ENCODE measurements around the gene SYF2.

DNA sequence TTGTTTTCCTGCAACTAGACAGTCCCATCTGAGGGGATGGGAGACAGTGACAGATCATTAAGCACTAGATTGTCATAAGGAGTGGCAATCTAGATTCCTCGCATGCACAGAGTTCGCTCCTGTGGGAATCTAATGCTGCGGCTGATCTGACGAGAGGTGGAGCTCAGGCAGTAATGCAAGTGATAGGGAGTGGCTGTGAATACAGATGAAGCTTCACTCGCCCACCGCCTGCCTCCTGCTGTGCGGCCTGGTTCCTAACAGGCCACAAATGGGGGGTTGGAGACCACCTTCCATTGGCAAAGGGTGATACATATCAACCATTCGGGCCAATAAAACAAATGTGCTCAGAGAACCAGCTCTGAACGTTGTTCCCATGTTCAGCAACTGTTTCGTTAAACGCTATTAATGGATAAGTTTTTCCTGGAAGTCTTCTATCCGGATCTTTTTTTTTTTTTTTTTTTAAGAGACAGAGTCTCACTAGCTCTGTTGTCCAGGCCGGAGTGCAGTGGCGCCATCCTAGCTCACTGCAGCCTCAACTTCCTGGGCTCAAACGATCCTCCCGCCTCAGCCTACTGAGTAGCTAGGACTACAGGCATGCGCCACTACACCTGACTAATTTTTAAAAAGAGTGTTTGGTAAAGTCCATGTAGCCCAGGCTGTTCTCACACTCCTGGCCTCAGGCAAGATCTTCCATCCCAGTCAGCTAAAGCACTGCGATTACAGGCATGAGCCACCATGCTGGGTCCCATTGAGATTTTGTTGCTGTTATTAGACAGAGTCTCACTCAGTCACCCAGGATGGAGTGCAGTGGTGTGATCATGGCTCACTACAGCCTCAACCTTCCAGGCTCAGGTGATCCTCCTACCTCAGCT, 23.6 kb upstream of the SYF2 start:
- TF ChIP-seq, protein P1, sequence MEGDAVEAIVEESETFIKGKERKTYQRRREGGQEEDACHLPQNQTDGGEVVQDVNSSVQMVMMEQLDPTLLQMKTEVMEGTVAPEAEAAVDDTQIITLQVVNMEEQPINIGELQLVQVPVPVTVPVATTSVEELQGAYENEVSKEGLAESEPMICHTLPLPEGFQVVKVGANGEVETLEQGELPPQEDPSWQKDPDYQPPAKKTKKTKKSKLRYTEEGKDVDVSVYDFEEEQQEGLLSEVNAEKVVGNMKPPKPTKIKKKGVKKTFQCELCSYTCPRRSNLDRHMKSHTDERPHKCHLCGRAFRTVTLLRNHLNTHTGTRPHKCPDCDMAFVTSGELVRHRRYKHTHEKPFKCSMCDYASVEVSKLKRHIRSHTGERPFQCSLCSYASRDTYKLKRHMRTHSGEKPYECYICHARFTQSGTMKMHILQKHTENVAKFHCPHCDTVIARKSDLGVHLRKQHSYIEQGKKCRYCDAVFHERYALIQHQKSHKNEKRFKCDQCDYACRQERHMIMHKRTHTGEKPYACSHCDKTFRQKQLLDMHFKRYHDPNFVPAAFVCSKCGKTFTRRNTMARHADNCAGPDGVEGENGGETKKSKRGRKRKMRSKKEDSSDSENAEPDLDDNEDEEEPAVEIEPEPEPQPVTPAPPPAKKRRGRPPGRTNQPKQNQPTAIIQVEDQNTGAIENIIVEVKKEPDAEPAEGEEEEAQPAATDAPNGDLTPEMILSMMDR (conservative IDR thresholded peaks at IDR 0.05; ENCODE audit: low read length), result no peak
- TF ChIP-seq EZH2phosphoT487 (IDR thresholded peaks at IDR 0.05; ENCODE audit: borderline replicate concordance, low read depth, low read length), result no peak
